Posterior cingulate gyrus (tissue), 11 donors: Measurements from ENCODE around the gene CHPF2.
A peak's percentile ranks its signal among the peaks of the same experiment; 100 is the strongest.

ENCODE experiments used
- DNase-seq, 10 donors: peaks; one replicate each; pipeline versions ENCODE4 v3.0.0 to v3.0.0-alpha.2; 2020 to 2021; ENCODE audit warnings: mixed read lengths in 3 of 10
- intact Hi-C: fragments of 100-400 bp; cut with DNase I; formaldehyde crosslinking; loops from one replicate; pipeline ENCODE4 v1.15.1; 2023

Gene CHPF2

DNA sequence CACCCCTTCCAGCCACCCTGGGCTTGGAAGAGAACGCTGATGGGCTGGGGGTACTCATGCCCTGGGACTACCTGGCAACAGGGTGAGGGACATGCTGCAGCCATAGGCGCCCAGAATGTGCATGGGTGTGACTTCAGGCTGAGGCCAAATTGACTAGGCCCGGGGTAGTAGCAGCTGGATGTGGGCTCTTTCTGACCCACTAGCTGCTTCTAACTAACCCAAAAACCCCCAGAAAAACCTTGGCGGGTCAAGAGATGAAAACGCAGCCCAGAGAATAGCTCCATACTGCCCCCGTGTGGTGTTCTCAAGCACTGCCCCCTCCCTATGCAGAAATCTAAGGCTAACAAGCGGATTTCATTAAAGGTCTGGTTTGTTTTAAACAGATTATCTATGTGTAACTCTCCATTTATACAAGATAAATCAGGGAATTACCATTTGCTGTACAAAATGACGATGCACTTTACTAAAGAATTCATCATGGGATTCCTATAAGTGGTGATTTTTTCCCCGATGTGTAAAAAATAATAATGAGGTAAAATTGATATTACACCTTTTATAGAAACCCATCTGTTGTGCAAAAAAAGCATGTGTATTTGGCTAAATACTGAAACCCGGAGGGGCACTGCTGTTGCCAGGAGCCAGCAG, 12.0 kb downstream of the CHPF2 start:
- intact Hi-C loops, result loop anchor here (2.0 kb wide), 1 partner anchor 58 kb away; no protein-coding TSS in a partner anchor
- peak in 4 of 10 donors; percentile 37 to 68 (median 56) for DNase-seq

DNA sequence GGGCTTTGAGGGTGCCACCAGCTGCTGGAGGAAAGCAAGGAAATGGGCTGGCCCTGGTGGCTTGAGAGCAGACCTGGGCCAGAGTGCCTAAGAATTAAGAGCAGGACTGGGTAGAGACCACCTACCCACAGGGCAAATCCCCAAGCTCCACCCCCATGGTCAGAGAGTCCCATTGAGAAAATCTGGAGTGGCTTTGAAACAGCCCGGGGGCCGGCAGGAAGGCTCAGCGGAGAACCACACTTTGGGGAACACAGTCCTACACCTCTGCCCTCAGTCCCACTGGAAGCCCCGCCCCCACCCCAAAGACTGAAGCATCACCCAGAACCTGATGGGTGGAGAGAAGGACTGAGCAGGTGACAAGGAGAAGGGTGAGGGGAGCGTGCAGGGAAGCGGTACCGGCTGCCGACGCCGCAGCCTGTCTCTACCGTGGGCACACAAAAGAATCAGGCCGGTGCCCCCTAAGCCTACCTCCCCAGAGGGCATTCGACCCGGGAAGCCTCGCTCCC, 12.6 kb downstream of the CHPF2 start:
- intact Hi-C loops, result loop anchor here (2.0 to 5.0 kb wide), 2 partner anchors 58 to 123 kb away; no protein-coding TSS in a partner anchor
- peak in 2 of 10 donors; percentile 21 to 65 for DNase-seq

DNA sequence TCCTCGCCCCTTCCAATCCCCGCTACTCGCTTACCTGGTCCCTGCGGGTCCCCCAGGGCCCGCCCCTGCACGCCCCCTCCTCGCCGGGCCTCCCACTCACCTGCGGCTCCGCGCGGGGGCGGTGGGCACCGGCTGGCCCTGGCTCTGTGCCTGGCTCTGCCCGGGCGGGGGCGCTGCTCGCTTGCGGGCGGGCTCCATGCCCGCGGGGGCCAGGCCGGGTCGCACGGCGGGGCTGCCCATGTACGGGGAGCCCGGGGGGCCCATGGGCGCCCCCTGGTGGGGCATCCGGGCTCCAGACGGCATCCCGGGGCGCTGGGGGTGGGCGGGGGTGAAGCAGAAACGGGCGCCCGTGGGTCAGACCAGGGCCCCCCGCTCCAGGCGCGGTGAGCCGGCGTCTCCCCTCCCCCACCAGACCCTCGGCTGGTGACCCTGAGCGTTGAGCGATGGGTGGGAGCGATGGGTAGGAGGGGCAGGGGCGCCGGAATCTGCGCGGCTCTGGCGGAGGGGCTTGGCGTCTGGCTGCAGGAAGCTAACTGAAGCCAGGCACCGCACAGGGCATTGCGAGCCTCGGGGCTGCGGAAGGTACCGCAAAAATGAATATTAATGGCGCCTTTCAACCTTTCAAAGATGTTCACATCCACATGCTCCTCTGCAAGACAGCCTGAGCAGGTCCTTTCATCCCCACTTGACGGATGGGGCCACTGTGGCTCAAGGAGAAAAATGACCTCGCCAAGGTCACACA, 13.2 kb downstream of the CHPF2 start:
- peak in 4 of 10 donors; percentile 26 to 86 (median 58) for DNase-seq
- intact Hi-C loops, result loop anchor here (2.0 to 5.0 kb wide), 2 partner anchors 57 to 123 kb away; no protein-coding TSS in a partner anchor

DNA sequence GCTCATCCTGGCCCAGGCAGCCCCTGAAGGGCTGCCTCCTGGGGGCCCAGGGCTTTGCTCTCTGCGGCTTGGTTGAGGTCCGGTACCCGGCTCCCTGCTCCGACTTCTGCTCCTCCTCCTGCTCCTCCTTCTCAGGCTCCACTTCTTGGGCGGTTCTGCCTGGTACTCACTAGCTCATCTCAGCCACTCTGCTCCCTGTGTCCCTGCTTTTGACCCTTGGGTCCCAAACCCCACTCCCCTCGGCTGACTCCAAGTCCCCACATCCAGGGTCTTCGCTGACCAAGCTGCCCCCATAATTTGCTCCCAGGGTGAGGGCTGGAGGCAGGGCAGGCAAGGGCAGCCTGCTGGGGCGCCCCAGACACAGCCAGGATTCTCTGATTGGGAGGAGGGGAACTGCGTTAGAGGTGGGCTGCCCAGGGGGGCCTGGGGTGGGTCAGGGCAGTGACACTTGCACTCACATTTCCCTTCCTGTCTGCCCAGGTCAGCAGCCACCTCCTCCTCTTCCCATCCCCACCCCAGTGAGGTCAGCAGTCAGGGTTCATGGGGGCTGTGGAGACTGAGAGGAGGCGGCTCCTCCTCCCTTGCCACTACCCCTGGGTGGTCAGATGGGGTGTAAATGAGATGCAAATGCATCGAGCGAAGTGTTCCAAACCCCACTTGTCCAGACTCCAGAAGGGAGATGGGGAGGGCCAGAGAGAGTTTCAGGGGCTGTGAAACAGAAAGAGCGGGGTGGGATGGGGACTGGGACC, 14.0 kb downstream of the CHPF2 start:
- peak in 3 of 10 donors; percentile 21 to 71 (median 40) for DNase-seq
- intact Hi-C loops, result loop anchor here (5.0 kb wide), 1 partner anchor 124 kb away; no protein-coding TSS in a partner anchor

DNA sequence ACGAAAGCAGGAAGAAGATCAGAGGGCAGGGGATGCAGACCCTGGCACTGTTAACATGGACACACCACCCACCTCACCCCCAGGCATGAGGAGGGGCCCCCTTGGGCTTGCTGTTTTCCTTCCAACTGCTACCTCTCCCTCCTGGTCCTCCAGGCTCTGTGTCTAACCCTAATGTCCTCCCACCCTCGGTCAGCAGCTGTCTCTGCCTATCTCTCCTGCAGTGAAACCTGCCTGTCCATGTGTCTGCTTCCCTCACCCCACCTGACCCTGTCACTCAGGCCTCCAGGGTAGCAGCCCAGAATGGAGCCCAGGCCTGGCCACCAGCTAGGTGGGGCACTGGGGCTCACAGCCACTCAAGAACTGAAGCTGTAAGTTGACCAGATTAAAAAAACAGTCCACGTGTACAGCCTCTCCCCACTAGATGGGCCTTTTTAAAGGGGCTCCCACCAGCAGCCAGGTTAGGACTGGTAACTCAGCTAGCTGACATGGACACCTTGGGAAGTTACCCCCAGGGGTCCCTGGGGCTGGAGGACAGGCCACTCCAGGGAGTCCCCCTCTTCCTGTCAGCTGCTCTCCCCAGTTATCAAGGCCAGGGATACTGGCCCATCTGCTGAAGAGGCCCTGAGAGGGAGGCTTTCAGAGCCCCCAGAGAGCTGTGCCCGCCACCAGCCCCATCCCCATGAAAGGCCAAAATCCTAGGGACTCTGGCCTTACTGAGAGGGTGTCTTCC, 14.7 kb downstream of the CHPF2 start:
- intact Hi-C loops, result loop anchor here (5.0 kb wide), 1 partner anchor 125 kb away; no protein-coding TSS in a partner anchor
- peak in 3 of 10 donors; percentile 16 to 74 (median 44) for DNase-seq

DNA sequence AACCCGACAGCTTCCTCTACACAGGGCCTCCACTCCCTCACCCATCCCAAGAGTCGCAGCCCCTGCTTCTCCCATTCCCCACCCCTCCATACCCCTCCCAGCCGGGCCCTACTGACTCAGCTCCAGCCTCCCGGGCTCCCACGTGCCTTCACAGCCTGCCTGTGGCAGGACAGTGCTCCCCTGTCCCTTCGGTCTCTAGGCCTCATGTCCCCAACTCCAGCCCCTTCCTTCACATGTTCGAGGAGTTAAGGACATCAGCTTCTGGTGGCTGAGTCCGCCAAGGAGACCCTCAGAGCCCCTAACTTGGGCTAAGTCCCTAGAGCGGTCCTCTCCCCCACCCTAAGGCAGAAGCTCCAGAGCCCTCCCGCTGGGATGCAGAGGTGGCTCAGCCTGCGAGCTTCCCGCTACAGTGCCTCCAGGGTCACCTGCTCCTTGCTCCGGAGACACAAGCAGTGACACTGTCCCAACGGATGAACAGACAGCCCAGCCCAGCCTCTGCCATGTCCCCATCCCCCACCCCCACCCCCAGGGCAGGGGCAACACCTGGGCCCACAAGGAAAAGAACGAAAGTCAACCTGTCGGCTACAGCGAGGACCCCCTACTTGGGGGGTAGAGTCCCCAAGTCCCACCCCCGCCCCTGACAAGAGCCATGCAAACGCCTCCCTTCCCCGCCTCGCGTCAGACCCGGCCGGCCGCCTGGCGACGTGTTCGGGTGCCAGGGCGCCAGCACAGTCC, 15.5 kb downstream of the CHPF2 start:
- DNase-seq, result peak in 2 of 10 donors; percentile 63 to 69
- intact Hi-C loops, result loop anchor here (5.0 kb wide), 1 partner anchor 125 kb away; no protein-coding TSS in a partner anchor

DNA sequence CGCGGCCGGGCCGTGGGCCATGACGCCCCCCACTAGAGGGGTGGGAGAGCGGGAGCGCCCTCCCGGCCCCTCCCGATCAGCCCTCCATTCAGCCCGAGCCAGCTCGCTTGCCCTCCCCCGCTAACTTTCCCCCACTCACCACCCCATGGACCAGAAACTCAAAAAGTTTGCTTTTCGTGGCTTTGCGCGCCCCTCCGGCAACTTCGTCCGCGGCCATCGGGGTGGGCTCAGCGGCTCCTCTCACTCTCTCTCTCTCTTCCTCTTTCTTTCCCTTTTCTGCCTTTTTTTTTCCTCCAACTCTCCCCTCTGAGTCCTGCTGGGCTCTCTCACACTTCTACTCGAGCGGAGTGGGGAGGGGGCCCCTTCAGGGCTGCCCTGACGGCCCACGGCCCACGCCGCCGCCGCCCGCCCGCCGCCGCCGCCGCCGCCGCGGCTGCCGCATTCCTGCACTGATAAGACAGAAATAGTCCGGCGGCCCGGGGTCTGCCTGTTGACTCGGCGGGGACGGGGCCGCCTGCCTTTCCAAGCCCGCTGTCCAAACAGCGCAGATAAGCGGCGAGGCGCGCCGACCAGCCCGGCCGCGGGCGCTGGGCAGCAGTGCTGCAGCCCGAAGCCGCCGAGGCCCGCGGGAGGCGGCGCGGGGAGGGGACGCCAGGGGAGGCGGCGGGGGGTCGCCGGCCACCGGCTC, 16.2 kb downstream of the CHPF2 start, which contains the start of gene SMARCD3:
SMARCD3 (minus strand) TSS at position 349 of the 688 bp plus-strand sequence; CDS start at position 217, 132 bp downstream.
- intact Hi-C loops, result loop anchor here (5.0 kb wide), 1 partner anchor 126 kb away; no protein-coding TSS in a partner anchor
- peak in 6 of 10 donors; percentile 43 to 93 (median 65) for DNase-seq

DNA sequence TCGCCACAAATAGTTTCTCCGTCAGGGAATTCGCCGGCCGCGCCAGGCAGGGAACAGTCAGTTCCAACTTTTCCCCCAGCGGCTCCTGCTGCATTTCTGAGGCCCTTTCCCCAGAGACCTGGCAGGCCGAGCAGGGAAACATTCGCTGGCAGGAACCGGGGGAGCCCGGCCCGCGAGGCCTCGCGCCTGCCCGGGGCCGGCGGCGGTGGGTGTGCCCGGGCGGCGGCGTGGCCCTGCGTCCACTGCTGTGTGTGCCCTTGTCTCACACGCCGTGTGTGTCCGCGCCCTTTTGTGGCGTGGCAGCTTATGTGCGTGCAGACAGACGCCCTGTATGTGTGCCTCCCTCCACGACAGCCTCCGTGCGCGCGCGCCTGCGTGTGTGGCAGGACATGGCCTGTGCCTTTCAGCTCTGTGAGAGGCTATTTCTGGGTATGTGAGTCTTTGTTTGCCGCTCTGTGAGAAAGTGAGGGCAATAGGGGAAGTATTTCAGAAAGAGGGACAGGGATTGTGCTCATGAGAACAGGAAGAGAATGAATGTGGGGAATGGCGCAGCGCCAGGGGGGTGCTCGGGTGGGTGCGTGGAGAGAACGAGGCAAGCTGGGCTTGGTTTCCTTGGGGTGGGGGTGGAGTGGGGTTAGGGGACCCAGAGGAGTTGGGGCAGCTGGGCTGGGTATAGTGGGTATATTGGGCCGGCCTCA, 16.9 kb downstream of the CHPF2 start:
- intact Hi-C loops, result loop anchor here (5.0 kb wide), 1 partner anchor 127 kb away; no protein-coding TSS in a partner anchor
- peak in 6 of 10 donors; percentile 48 to 92 (median 76) for DNase-seq

DNA sequence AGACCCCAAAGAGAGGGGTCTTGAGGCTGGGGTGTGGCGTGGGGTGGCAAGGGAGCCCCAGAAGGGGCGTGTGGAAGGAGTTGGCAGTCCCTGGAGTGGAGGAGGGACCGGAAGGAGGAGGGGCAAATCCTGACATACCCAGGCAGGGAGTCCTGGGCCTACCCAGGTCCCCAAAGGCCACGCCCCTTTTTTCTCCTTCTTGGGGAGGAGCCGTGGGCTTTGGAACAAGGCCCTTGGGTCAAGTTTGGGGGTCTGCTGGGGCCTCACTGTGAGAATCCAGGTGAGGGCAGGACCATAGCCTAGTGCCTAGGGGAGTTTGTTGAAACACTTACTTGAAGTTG, 17.4 kb downstream of the CHPF2 start:
- intact Hi-C loops, result loop anchor here (5.0 kb wide), 1 partner anchor 127 kb away; no protein-coding TSS in a partner anchor
- peak in 3 of 10 donors; percentile 57 to 84 (median 70) for DNase-seq

DNA sequence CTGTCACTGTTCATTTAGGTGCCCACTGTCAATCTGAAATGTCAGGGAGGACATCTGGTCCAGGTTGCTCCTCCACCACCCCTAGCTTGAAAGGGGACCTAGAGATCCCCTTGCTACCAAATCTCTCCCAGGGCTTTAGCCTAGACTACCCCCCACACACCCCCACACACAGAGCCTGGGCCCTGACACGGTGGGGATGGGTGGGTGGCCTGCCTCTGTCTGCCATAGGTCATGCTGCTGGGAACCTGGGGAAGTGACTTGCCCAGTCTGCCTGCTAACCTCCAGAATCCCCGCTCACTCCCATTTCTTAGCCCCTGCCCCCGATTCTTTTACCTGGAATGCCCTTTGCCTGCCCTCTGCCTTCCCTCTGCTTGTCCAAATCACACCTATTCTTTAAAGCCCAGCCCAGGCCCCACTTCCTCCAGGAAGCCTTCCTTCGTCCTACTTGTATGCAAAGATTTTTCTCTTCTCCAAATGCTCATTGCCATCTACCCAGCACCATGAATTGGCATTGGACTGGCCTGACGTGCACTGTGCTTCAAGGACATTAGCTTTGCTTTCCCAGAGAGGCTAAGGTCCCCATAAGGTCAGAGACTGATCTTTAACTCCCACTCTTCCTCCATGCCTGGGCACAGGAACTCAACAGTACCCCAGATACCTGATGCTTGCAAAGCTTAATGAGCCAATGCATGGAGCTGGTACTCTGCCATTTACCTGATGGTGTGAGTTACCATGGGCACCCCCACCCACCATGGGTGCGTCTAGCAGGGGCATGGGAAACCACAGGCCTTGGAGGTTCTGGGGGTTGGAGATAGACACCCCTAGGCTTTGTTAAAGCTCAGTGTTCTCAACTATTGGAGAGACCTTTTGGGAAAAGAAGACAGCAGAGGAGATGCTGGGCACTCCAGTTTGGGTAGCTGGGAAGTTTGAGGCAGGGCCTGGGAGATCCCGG, 18.2 kb downstream of the CHPF2 start:
- DNase-seq, result peak in 2 of 10 donors; percentile 49 to 50
- intact Hi-C loops, result no loop called here

DNA sequence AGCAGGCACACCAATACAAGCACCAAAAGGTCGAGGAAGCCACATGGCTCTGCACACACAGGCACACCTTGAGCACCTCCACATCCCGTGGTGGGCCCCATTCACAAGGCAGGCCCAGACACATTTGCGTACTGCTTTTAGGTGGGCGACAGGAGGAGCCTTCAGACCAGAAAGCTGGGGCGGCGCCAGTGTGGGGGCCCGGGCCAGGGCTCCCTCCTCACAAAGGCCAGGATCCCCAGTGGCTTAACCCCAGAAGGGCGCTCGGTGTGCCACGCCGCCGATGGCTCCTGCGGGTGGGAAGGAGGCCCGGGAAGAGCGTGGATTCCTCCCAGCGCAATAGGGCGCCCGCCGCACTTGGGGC, 19.0 kb downstream of the CHPF2 start:
- peak in 5 of 10 donors; percentile 11 to 90 (median 84) for DNase-seq

DNA sequence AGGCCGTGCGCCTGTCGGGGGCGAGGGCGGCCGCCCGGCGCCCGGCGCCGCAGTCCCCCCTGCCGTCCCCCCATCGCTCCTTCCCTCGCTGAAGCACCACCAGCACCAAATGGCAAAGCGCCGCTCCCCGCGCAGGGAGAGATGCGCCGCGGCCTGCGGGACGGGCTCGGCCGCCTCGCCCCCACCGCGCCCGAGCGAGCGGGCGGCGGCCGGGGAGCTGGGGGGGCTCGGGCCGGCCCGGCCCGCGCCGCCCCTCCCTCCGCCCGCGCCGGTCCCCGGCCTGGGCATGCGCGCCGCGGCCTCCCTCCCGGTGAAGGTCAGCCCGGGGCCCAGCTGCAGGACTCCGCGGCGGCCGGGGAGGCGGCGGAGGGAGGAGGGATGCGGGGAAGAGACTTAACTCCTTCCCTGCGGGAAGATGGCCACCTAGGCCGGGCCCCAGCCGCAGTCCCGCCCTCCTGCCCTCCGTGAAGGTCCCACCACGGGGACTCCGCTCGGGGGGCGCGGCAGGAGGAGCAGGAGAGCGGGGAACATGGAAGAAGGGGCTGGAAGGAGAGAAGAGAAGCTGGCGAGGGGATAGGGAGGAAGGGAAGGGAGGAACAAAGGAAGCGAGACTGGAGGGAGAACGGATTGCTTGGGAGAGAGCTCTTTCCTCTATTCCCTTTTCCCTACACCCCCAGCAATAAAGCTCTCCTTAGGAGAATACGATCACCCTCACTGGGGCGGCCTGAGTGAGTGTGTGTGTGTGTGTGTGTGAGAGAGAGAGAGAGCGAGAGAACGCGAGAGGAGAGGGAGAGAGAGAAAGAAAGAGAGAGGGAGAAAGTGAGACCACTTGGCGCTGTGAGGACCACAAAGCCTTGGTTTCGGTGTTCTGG, 19.6 kb downstream of the CHPF2 start:
- intact Hi-C loops, result no loop called here
- DNase-seq, result peak; percentile 66 to 97 (median 75)

More for the DNA sequence above, 19.0 kb downstream of the CHPF2 start:
- intact Hi-C loops, result no loop called here

DNA sequence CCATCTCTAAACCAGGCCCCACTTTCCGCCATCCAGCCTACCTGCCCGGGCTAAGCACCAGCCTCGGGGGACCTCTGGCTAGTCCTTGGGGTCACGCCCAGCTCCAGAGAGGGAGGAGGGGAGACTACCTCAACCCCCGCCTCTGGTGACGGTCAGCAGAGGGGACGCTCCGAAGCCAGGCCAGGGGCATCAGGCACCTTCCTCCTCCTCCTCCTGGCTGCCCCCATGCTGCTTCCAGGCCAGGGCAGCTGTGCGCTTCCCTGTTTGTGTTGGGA, 20.2 kb downstream of the CHPF2 start:
- intact Hi-C loops, result no loop called here

DNA sequence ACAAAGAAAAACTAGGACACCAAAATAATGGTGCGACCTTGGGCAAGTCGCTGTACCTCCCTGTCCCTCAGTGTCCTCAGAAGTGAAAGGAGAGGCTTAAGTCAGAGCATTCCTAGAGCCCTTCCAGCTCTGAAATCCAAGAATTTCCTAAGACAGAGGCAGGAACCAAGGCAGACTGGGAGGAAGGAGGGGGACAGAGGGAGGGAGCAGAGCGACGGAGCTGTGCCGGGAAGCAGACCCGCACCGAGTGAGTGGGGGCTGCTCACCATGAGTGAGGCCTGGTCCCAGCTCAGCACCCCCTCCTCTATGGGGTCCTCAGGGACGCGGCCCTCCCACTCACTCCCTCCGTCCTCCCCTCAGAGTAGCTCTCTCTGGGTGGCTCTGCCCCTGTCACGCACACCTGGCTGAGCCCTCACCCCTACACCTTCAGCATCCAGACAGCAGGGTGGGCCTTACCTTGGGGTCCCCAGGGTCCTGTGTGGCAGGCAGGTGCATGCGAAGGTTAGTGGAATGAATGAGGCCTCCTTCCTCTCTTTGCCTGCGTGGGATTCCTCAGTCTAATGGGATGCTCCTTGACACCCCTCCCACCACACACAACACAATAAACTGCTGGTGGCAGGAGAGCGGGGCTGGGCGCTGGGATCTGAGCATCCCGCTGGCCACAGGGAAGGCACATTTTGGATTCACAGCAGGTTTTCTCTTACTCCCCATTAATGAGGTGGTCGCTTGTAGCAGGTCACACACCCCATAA, 20.9 kb downstream of the CHPF2 start:
- intact Hi-C loops, result no loop called here
- peak in 3 of 10 donors; percentile 1 to 58 (median 53) for DNase-seq

More for the DNA sequence above, 20.2 kb downstream of the CHPF2 start:
- peak in 3 of 10 donors; percentile 72 to 80 (median 74) for DNase-seq

DNA sequence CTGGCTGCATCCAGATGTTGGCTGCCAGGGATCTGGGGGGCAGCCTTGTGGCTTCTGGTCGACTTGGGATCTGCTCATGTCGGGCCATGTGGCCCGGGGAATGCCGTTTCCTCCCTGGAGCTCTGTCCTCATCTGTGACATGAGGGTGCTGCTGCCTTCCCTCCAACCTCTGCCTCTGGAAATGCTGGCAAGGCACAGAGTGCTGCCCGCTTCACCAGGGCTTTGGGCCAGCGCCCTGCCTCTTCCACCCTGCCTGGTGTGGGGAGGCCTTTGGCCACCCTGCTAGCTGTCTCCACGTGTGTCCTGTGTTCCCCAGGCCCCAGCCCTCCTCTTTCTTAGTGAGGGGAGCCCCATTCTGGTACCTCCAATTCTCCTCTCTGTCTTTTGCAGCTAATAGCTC, 22.0 kb downstream of the CHPF2 start:
- intact Hi-C loops, result no loop called here
- peak in 4 of 10 donors; percentile 28 to 79 (median 54) for DNase-seq
